OCI-LY1 (cell line): ENCODE results near the gene ZNF554.

Experiments used
- H2AFZ ChIP-seq: fragments of 200-600 bp; sonication (generic), shearing (Covaris generic); 2 replicates; pipeline ENCODE4 v1.6.0; 2014; ENCODE audit warnings: antibody characterized with exemption, mild to moderate bottlenecking, low read length
- H3F3A ChIP-seq: fragments of 200-600 bp; sonication (generic), shearing (Covaris generic); 2 replicates; pipeline ENCODE4 v1.6.0; 2014; ENCODE audit warnings: mild to moderate bottlenecking, antibody characterized with exemption, low read length, moderate library complexity; ENCODE audit not compliant: insufficient read depth
- H3K27ac ChIP-seq: fragments of 200-600 bp; sonication (generic); 2 replicates; pipeline ENCODE4 v1.5.1; 2014; ENCODE audit warnings: low read length, mixed run types, mild to moderate bottlenecking, low read depth; ENCODE audit not compliant: poor library complexity, severe bottlenecking
- H3K27me3 ChIP-seq: fragments of 200-600 bp; sonication (generic); 2 replicates; pipeline ENCODE4 v1.6.0; 2014; ENCODE audit warnings: antibody characterized with exemption, mild to moderate bottlenecking, low read length, moderate library complexity; ENCODE audit not compliant: insufficient read depth
- H3K36me3 ChIP-seq: fragments of 200-600 bp; sonication (generic); 2 replicates; pipeline ENCODE4 v1.6.1; 2014; ENCODE audit warnings: mild to moderate bottlenecking, antibody characterized with exemption, low read length, moderate library complexity, mixed read lengths; ENCODE audit not compliant: insufficient read depth
- H3K4me1 ChIP-seq: fragments of 200-600 bp; sonication (generic); 2 replicates; pipeline ENCODE4 v1.5.1; 2014; ENCODE audit warnings: mild to moderate bottlenecking, low read length, moderate library complexity; ENCODE audit not compliant: insufficient read depth, severe bottlenecking
- H3K4me2 ChIP-seq: fragments of 200-600 bp; sonication (generic), shearing (Covaris generic); 2 replicates; pipeline ENCODE4 v1.6.1; 2014; ENCODE audit warnings: low read length
- H3K4me3 ChIP-seq: fragments of 200-600 bp; sonication (generic); 2 replicates; pipeline ENCODE4 v1.5.1; 2014; ENCODE audit warnings: low read length, low read depth, mild to moderate bottlenecking, mixed read lengths; ENCODE audit not compliant: poor library complexity, severe bottlenecking
- H3K79me2 ChIP-seq: fragments of 200-600 bp; shearing (Covaris generic); 2 replicates; pipeline ENCODE4 v1.6.1; 2016; ENCODE audit warnings: mixed run types, low read length, mixed read lengths; ENCODE audit not compliant: insufficient read depth
- H3K9ac ChIP-seq: fragments of 200-600 bp; sonication (generic), shearing (Covaris generic); 2 replicates; pipeline ENCODE4 v1.6.1; 2014; ENCODE audit warnings: mild to moderate bottlenecking, low read length, mixed read lengths
- H3K9me2 ChIP-seq: fragments of 200-600 bp; sonication (generic), shearing (Covaris generic); 2 replicates; pipeline ENCODE4 v1.6.1; 2014; ENCODE audit warnings: low read depth, mild to moderate bottlenecking, low read length, mixed read lengths
- H3K9me3 ChIP-seq: fragments of 200-600 bp; shearing (Covaris generic); 2 replicates; pipeline ENCODE4 v1.6.1; 2014; ENCODE audit warnings: low read length, mixed read lengths
- H4K20me1 ChIP-seq: fragments of 200-600 bp; sonication (generic), shearing (Covaris generic); 2 replicates; pipeline ENCODE4 v1.6.0; 2016; ENCODE audit warnings: mild to moderate bottlenecking, low read length; ENCODE audit not compliant: insufficient read depth
- CTCF ChIP-seq: fragments of 200-600 bp; sonication (generic), shearing (Covaris generic); IDR thresholded peaks from 2 replicates; pipeline ENCODE4 v1.5.1; 2017; ENCODE audit warnings: mild to moderate bottlenecking, antibody characterized with exemption, low read length, moderate library complexity, mixed read lengths
- EZH2 ChIP-seq: fragments of 200-600 bp; sonication (generic), shearing (Covaris generic); IDR thresholded peaks from 2 replicates; pipeline ENCODE4 v1.8.0; 2017; ENCODE audit warnings: borderline replicate concordance, mixed run types, mild to moderate bottlenecking, antibody characterized with exemption, low read length, moderate library complexity, mixed read lengths

The ZNF554 gene

DNA sequence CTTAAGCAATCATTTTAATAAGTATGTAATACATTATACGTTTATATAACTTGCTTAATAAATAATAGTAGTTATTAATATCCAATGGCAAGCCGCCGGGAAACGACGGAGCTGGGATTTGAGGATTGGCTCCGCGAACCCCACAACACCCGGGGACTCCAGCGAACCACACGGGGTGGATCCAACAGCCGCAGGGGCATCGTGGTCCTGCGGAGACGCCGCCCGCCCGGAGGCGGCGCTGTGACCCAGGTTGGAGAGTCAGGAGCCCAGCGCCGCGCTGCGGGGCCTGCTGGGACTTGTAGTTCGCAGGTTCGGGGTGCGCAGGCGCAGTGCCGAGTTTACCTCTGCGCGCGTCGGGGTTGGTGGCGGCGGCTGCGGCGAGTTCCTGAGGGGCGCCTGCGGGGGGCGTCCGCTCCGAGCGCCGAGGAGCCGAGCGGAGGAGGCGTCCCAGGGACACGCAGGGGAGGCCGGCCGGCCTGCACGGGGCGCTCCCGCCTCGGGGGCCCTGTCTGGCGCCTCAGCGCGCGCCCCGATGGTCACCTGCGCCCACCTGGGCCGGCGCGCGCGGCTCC lies at the start of gene ZNF554:
Gene ZNF554 (plus strand): TSS at position 329 of the 572 bp plus-strand sequence. CDS start 204 bp downstream, at position 533.
- Histone ChIP-seq H3F3A (no peaks in the 10 kb centered on the region), H3K4me1 (peaks cover 4% of the 10 kb centered on the region), H3K27me3 (no peaks in the 10 kb centered on the region), H3K79me2 (no peaks in the 10 kb centered on the region), H3K9ac (peak within 1 kb of the TSS; percentile 74), H3K9me2 (no peaks in the 10 kb centered on the region), H3K9me3 (no peaks in the 10 kb centered on the region), H3K27ac (no peak within 1 kb of the TSS), H2AFZ (no peak within 1 kb of the TSS), H3K36me3 (peaks cover 7% of the 10 kb centered on the region), H3K4me2 (peak within 1 kb of the TSS; percentile 86), H3K4me3 (peak within 1 kb of the TSS; percentile 77), H4K20me1 (no peaks in the 10 kb centered on the region)
- TF ChIP-seq CTCF (peak; percentile 87), EZH2 (no peak)

- H3K4me3 ChIP-seq: no peak overlapping the region
- peaks cover 38% of the 10 kb centered on the region for H3K79me2 ChIP-seq
- H3K27me3 ChIP-seq: no peaks in the 10 kb centered on the region
- TF ChIP-seq EZH2: no peak
- TF ChIP-seq CTCF: no peak
- no peak overlapping the region for H3K4me2 ChIP-seq
- no peak overlapping the region for H3K9ac ChIP-seq
- H3K9me2 ChIP-seq: no peaks in the 10 kb centered on the region
- H3F3A ChIP-seq: no peaks in the 10 kb centered on the region
- peaks cover 45% of the 10 kb centered on the region for H3K36me3 ChIP-seq
- H2AFZ ChIP-seq: no peak overlapping the region
- H3K9me3 ChIP-seq: no peaks in the 10 kb centered on the region
- peaks cover 7% of the 10 kb centered on the region for H3K4me1 ChIP-seq
- no peak overlapping the region for H3K27ac ChIP-seq
- H4K20me1 ChIP-seq: no peaks in the 10 kb centered on the region; the same call in 1 of the 2 replicates
These were observed 49.3 kb upstream of the ZNF554 start for GRCh38 chr19:2770055-2771013.

- Histone ChIP-seq H4K20me1 (no peaks in the 10 kb centered on the region; the same call in 1 of the 2 replicates), H3K79me2 (peaks cover 55% of the 10 kb centered on the region), H3K27ac (no peak overlapping the region), H3K27me3 (no peaks in the 10 kb centered on the region), H3F3A (no peaks in the 10 kb centered on the region), H3K9ac (no peak overlapping the region), H3K4me1 (peaks cover 7% of the 10 kb centered on the region), H3K4me2 (no peak overlapping the region), H3K9me3 (no peaks in the 10 kb centered on the region), H3K9me2 (no peaks in the 10 kb centered on the region), H2AFZ (no peak overlapping the region), H3K4me3 (no peak overlapping the region), H3K36me3 (peaks cover 32% of the 10 kb centered on the region)
- TF ChIP-seq EZH2 (no peak), CTCF (no peak)
These were observed 47.6 kb upstream of the ZNF554 start for GRCh38 chr19:2771786-2772674.
